ENCODE results near the gene PVR.
"Not testable (repeated sequence)": the region's sequence is repeated elsewhere in the genome, so short reads cannot be mapped to it uniquely, and the experiment has no call there.

PVR gene

DNA sequence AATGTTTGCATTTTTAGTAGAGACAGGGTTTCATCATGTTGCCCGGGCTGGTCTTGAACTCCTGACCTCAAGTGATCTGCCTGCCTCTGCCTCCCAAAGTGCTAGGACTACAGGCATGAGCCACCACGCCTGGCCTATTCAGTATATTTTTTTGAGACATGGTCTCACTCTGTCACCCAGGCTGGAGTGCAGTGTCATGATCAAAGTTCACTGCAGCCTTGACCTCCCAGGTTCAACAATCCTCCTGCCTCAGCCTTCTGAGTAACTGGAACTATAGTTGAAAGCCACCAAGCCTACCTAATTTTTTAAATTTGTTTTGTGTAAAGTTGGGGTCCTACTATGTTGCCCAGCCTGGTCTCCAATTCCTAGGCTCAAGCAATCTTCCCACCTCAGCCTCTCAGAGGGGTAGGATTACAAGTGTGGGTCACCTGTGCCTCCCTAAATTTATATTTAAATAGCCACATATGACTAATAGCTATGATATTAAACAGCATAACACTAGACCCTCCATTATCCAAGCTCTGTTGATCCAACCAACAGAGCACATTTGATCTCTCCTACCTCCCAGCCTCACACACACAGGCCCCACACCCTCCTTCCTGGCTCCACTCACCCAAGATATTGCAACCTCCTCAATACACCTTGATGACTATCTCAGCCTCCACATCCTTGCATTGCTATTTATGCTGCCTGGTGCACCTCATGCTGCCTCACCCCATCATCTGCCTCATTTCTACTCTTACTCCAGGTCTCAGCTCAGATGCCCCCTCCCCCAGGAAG is 25.5 kb downstream of the PVR start:
- Histone ChIP-seq H3K4me1 (ENCODE audit: control insufficient read depth in 2 of 2, insufficient read depth in 2 of 2, low read length in 2 of 2) (no peaks in the 10 kb centered on the region), H3K9me3 (ENCODE audit: control insufficient read depth in 2 of 2, low read length in 2 of 2) (no peaks in the 10 kb centered on the region), H3K9ac (ENCODE audit: low read depth in 1 of 2, low read length in 2 of 2) (no peak overlapping the region), H3K36me3 (ENCODE audit: control insufficient read depth in 2 of 2, insufficient read depth in 2 of 2, low read length in 2 of 2) (no peaks in the 10 kb centered on the region), H3K4me3 (ENCODE audit: low read length in 2 of 2) (no peak overlapping the region), H3K27ac (ENCODE audit: low read depth in 2 of 2, low read length in 2 of 2) (no peak overlapping the region), H3K27me3 (ENCODE audit: control insufficient read depth in 2 of 2, insufficient read depth in 2 of 2, low read length in 2 of 2) (no peaks in the 10 kb centered on the region)

DNA sequence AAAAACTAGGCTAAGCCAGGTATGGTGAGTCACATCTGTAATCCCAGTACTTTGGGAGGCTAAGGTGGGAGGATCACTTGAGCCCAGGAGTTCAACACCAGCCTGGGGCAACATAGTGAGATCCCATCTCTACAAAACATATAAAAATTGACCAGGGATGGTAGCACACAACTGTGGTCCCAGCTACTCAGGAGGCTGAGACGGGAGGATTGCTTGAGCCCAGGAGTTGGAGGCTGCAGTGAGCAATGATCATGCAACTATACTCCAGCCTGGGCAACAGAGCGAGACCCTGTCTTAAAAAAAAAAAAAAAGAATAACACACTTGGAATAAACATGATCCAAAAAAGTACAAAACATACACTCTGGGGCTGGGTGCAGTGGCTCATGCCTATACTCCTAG is 26.3 kb downstream of the PVR start:
- H3K36me3 ChIP-seq (ENCODE audit: control insufficient read depth in 2 of 2, insufficient read depth in 2 of 2, low read length in 2 of 2); H3K9ac ChIP-seq (ENCODE audit: low read depth in 1 of 2, low read length in 2 of 2); H3K4me3 ChIP-seq (ENCODE audit: low read length in 2 of 2); H3K9me3 ChIP-seq (ENCODE audit: control insufficient read depth in 2 of 2, low read length in 2 of 2); H3K4me1 ChIP-seq (ENCODE audit: control insufficient read depth in 2 of 2, insufficient read depth in 2 of 2, low read length in 2 of 2); H3K27ac ChIP-seq (ENCODE audit: low read depth in 2 of 2, low read length in 2 of 2); H3K27me3 ChIP-seq (ENCODE audit: control insufficient read depth in 2 of 2, insufficient read depth in 2 of 2, low read length in 2 of 2): not testable (repeated sequence)

DNA sequence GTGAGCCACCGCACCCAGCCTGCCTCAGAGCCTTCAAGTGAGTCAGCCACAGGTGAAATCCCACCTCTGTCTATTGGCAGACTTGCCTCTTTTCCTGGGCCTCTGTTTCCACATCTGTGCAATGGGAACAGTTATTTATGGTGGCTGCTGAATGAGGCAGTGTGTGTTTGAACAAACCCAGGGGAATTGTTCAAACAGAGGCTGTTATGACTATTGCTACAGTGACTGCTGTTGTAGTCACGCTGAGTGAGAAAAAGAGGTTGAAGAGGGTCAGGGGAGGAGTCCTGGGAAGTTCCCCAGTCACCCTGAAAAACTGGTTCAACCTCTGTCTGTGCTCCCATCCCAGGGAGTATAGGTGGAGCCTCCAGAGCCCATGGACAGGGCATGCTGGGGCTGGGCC is 27.7 kb downstream of the PVR start, which contains the start of gene CEACAM19:
Gene CEACAM19 (plus strand): TSS at position 83 of the 400 bp plus-strand sequence. CDS start 450 bp downstream, outside the sequence.
- Histone ChIP-seq H3K4me3 (ENCODE audit: low read length in 2 of 2) (no peak within 1 kb of the TSS), H3K36me3 (ENCODE audit: control insufficient read depth in 2 of 2, insufficient read depth in 2 of 2, low read length in 2 of 2) (no peaks in the 10 kb centered on the region), H3K9me3 (ENCODE audit: control insufficient read depth in 2 of 2, low read length in 2 of 2) (no peaks in the 10 kb centered on the region), H3K4me1 (ENCODE audit: control insufficient read depth in 2 of 2, insufficient read depth in 2 of 2, low read length in 2 of 2) (no peaks in the 10 kb centered on the region), H3K27me3 (ENCODE audit: control insufficient read depth in 2 of 2, insufficient read depth in 2 of 2, low read length in 2 of 2) (no peaks in the 10 kb centered on the region), H3K9ac (ENCODE audit: low read depth in 1 of 2, low read length in 2 of 2) (no peak within 1 kb of the TSS), H3K27ac (ENCODE audit: low read depth in 2 of 2, low read length in 2 of 2) (no peak within 1 kb of the TSS)

DNA sequence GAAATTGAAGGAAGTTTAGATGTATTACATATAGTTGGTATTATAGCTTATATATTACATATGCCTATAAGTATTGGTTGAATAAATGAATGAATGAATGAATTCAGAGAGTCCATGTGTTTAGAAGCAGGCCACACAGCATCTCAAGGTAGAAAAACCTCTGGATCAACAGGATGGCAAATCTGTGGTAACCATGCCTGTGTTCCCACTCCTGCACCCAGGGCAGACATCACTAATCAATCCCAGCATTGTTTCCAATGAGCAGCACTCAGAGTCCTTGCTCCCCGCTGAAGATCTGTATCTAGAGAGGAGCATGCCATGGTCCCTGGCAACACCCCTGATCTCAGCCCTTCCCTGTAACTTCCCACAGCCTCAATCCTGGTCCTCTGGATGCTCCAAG is 28.5 kb downstream of the PVR start:
- Histone ChIP-seq H3K27me3 (ENCODE audit: control insufficient read depth in 2 of 2, insufficient read depth in 2 of 2, low read length in 2 of 2) (no peaks in the 10 kb centered on the region), H3K4me1 (ENCODE audit: control insufficient read depth in 2 of 2, insufficient read depth in 2 of 2, low read length in 2 of 2) (no peaks in the 10 kb centered on the region), H3K9ac (ENCODE audit: low read depth in 1 of 2, low read length in 2 of 2) (no peak overlapping the region), H3K4me3 (ENCODE audit: low read length in 2 of 2) (no peak overlapping the region), H3K27ac (ENCODE audit: low read depth in 2 of 2, low read length in 2 of 2) (no peak overlapping the region), H3K36me3 (ENCODE audit: control insufficient read depth in 2 of 2, insufficient read depth in 2 of 2, low read length in 2 of 2) (no peaks in the 10 kb centered on the region), H3K9me3 (ENCODE audit: control insufficient read depth in 2 of 2, low read length in 2 of 2) (no peaks in the 10 kb centered on the region)

- Histone ChIP-seq H3K4me3 (ENCODE audit: low read length in 2 of 2) (no peak overlapping the region), H3K9ac (ENCODE audit: low read depth in 1 of 2, low read length in 2 of 2) (no peak overlapping the region), H3K36me3 (ENCODE audit: control insufficient read depth in 2 of 2, insufficient read depth in 2 of 2, low read length in 2 of 2) (no peaks in the 10 kb centered on the region), H3K27me3 (ENCODE audit: control insufficient read depth in 2 of 2, insufficient read depth in 2 of 2, low read length in 2 of 2) (no peaks in the 10 kb centered on the region), H3K4me1 (ENCODE audit: control insufficient read depth in 2 of 2, insufficient read depth in 2 of 2, low read length in 2 of 2) (no peaks in the 10 kb centered on the region), H3K27ac (ENCODE audit: low read depth in 2 of 2, low read length in 2 of 2) (no peak overlapping the region), H3K9me3 (ENCODE audit: control insufficient read depth in 2 of 2, low read length in 2 of 2) (no peaks in the 10 kb centered on the region)
Observed at GRCh38 chr19:44673510-44673909, 29.8 kb downstream of the PVR start.

- Histone ChIP-seq H3K9ac (ENCODE audit: low read depth in 1 of 2, low read length in 2 of 2) (no peak overlapping the region), H3K4me3 (ENCODE audit: low read length in 2 of 2) (no peak overlapping the region), H3K27me3 (ENCODE audit: control insufficient read depth in 2 of 2, insufficient read depth in 2 of 2, low read length in 2 of 2) (no peaks in the 10 kb centered on the region), H3K4me1 (ENCODE audit: control insufficient read depth in 2 of 2, insufficient read depth in 2 of 2, low read length in 2 of 2) (peaks cover 0 to 3% of the 10 kb centered on the region in 2 donors), H3K9me3 (ENCODE audit: control insufficient read depth in 2 of 2, low read length in 2 of 2) (no peaks in the 10 kb centered on the region), H3K36me3 (ENCODE audit: control insufficient read depth in 2 of 2, insufficient read depth in 2 of 2, low read length in 2 of 2) (no peaks in the 10 kb centered on the region), H3K27ac (ENCODE audit: low read depth in 2 of 2, low read length in 2 of 2) (no peak overlapping the region)
Observed at GRCh38 chr19:44675521-44675920, 31.8 kb downstream of the PVR start.

DNA sequence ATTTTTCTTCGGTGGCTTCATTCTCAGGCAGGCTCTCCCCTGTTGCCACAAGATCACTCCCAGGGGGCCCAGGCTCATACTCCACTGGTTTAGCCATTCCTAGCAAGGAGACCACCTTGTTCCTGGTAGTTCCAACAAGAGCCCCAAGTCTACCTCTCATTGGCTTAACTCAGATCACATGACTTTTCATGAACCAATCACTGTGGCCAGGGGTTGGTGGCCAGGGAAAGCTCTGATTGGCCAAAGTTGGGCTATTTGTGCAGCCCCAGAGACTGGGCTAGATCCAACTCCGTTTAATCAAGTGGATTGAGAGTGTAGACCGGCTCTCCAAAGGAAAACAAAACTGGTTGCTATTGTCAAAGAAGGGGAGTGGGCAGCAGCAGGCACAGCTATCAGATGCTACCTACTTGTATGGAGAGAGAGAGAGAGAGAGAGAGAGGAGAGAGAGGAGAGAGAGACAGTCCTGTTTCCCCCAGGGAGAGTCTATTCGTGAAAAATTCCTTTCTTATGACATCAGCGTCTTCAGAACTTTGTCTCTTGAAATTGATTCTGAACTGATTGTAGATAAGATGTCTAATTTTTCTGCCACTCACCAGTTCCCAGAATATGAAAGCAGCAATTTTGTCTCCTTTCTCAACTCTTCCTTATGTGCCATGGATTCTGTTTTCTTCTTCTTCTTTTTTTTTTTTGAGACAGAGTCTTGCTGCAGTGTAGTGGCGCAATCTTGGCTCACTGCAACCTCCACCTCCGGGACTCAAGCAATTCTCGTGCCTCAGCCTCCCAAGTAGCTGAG is 33.5 kb downstream of the PVR start:
- no peaks in the 10 kb centered on the region for H3K36me3 ChIP-seq (ENCODE audit: control insufficient read depth in 2 of 2, insufficient read depth in 2 of 2, low read length in 2 of 2)
- no peak overlapping the region for H3K4me3 ChIP-seq (ENCODE audit: low read length in 2 of 2)
- H3K27me3 ChIP-seq (ENCODE audit: control insufficient read depth in 2 of 2, insufficient read depth in 2 of 2, low read length in 2 of 2), result no peaks in the 10 kb centered on the region
- H3K9ac ChIP-seq (ENCODE audit: low read depth in 1 of 2, low read length in 2 of 2), result no peak overlapping the region
- H3K27ac ChIP-seq (ENCODE audit: low read depth in 2 of 2, low read length in 2 of 2), result no peak overlapping the region
- H3K4me1 ChIP-seq (ENCODE audit: control insufficient read depth in 2 of 2, insufficient read depth in 2 of 2, low read length in 2 of 2), result peaks cover 8 to 15% of the 10 kb centered on the region in 2 donors
- no peaks in the 10 kb centered on the region for H3K9me3 ChIP-seq (ENCODE audit: control insufficient read depth in 2 of 2, low read length in 2 of 2)

DNA sequence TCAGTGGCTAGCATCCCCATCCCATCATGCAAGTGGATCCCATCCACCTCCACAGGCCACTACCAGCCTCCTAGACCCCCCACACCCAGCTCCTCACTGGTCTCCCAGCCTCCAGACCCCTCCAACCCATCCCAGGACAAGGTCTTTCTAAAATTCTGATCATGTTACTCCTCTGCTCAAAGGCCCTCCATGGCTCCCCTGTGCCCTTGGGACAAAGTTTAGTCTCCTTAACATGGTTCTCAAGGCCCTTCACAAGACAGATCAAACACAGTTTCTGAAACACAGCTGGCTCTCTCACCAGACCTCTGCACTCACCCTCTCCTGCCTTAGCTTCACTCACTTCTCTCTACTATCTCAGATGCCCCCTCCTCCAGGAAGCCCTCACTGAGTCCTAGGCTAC is 36.8 kb downstream of the PVR start:
- H3K9ac ChIP-seq (ENCODE audit: low read depth in 1 of 2, low read length in 2 of 2), result no peak overlapping the region
- peaks cover 16 to 29% of the 10 kb centered on the region in 2 donors for H3K4me1 ChIP-seq (ENCODE audit: control insufficient read depth in 2 of 2, insufficient read depth in 2 of 2, low read length in 2 of 2)
- H3K27ac ChIP-seq (ENCODE audit: low read depth in 2 of 2, low read length in 2 of 2), result peak overlapping the region; percentile 75 to 79
- no peaks in the 10 kb centered on the region for H3K9me3 ChIP-seq (ENCODE audit: control insufficient read depth in 2 of 2, low read length in 2 of 2)
- H3K27me3 ChIP-seq (ENCODE audit: control insufficient read depth in 2 of 2, insufficient read depth in 2 of 2, low read length in 2 of 2), result no peaks in the 10 kb centered on the region
- no peak overlapping the region for H3K4me3 ChIP-seq (ENCODE audit: low read length in 2 of 2)
- no peaks in the 10 kb centered on the region for H3K36me3 ChIP-seq (ENCODE audit: control insufficient read depth in 2 of 2, insufficient read depth in 2 of 2, low read length in 2 of 2)

DNA sequence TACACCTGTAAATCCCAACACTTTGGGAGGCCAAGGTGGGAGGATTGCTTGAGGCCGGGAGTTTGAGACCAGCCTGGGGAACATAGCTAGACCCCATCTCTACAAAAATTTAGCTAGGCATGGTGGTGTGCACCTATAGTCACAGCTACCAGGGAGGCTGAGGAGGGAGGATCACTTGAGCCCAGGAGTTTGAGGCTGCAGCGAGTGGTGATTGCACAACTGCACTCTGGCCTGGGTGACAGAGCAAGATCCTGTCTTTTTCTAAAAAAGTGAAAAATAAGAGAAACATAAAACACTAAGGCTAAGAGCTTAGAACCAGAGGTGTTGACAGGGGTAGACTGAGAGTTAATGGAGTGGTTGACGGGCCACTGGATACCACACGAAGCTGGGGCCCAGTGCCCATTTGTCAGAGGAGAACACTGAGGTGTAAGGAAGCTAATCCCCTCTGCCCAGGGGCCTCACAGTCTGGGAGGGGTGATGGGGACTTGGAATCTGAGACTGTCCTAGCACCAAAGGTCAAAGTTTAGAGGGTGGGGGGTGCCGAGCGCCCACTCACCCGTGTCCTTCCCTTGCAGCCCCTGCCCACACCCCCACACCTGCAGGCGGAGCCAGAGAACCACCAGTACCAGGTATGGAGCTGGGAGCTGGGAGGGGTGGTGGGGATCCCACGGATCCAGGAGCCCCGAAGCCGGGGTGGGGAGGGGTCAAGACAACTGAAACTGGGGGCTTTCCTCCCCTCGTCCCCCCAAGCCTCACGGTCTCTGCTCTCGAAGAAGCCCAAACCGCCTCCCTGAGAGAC is 38.5 kb downstream of the PVR start:
- no peaks in the 10 kb centered on the region for H3K36me3 ChIP-seq (ENCODE audit: control insufficient read depth in 2 of 2, insufficient read depth in 2 of 2, low read length in 2 of 2)
- no peak overlapping the region for H3K9ac ChIP-seq (ENCODE audit: low read depth in 1 of 2, low read length in 2 of 2)
- no peak overlapping the region for H3K27ac ChIP-seq (ENCODE audit: low read depth in 2 of 2, low read length in 2 of 2)
- H3K9me3 ChIP-seq (ENCODE audit: control insufficient read depth in 2 of 2, low read length in 2 of 2), result no peaks in the 10 kb centered on the region
- no peak overlapping the region for H3K4me3 ChIP-seq (ENCODE audit: low read length in 2 of 2)
- H3K4me1 ChIP-seq (ENCODE audit: control insufficient read depth in 2 of 2, insufficient read depth in 2 of 2, low read length in 2 of 2), result peaks cover 16 to 30% of the 10 kb centered on the region in 2 donors
- no peaks in the 10 kb centered on the region for H3K27me3 ChIP-seq (ENCODE audit: control insufficient read depth in 2 of 2, insufficient read depth in 2 of 2, low read length in 2 of 2)

DNA sequence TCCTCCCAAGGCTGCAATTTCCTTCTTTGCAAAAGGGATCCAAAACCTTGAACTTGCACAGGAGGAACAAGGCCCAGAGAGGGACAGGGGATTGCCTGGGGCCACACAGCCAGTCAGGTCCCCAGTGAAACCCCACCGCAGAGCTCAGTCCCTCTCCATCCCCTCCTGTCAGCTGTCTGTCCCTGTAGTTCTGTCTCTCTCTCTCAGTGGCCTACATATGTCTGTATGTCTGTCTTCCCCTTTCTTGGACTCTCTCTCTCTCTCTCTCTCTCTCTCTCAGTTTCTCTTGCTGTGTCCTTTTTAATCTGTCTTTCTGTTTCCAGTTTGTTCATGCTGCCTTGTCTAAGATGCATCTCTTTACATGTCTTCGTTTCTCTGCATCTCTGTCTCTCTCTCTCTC is 39.1 kb downstream of the PVR start:
- no peaks in the 10 kb centered on the region for H3K9me3 ChIP-seq (ENCODE audit: control insufficient read depth in 2 of 2, low read length in 2 of 2)

More for the DNA sequence above, 39.1 kb downstream of the PVR start:
- Histone ChIP-seq H3K4me1 (ENCODE audit: control insufficient read depth in 2 of 2, insufficient read depth in 2 of 2, low read length in 2 of 2) (peaks cover 16 to 30% of the 10 kb centered on the region in 2 donors), H3K9ac (ENCODE audit: low read depth in 1 of 2, low read length in 2 of 2) (no peak overlapping the region), H3K36me3 (ENCODE audit: control insufficient read depth in 2 of 2, insufficient read depth in 2 of 2, low read length in 2 of 2) (no peaks in the 10 kb centered on the region), H3K4me3 (ENCODE audit: low read length in 2 of 2) (no peak overlapping the region), H3K27me3 (ENCODE audit: control insufficient read depth in 2 of 2, insufficient read depth in 2 of 2, low read length in 2 of 2) (no peaks in the 10 kb centered on the region), H3K27ac (ENCODE audit: low read depth in 2 of 2, low read length in 2 of 2) (no peak overlapping the region)
